CD4-positive, alpha-beta T cell treated with Interleukin-21 for 1 hour (primary cell): ENCODE measurements around the gene ECHS1.
A peak's percentile ranks its signal among the peaks of the same experiment; 100 is the strongest.
"Not testable (repeated sequence)": the region's sequence is repeated elsewhere in the genome, so short reads cannot be mapped to it uniquely, and the experiment has no call there.

ENCODE experiments used
- DNase-seq: peaks from one replicate; pipeline ENCODE4 v3.0.0-alpha.2; 2020

ECHS1 gene

GRCh38 chr10:133397938-133398337 is 24.8 kb upstream of the ECHS1 start:
- DNase-seq = no peak

- no peak for DNase-seq
Measured at GRCh38 chr10:133396035-133396624, 23.0 kb upstream of the ECHS1 start.

GRCh38 chr10:133394801-133395221 is 21.7 kb upstream of the ECHS1 start:
- DNase-seq = no peak

- peak; percentile 94 for DNase-seq
Measured at GRCh38 chr10:133394064-133394663, 21.0 kb upstream of the ECHS1 start, which contains the start of gene MTG1. TSS of gene MTG1 (plus strand) at chr10:133394157. CDS start at chr10:133394221, 64 bp downstream.

- no peak for DNase-seq
Measured at GRCh38 chr10:133393401-133394063, 20.4 kb upstream of the ECHS1 start.

GRCh38 chr10:133391761-133392518 is 18.8 kb upstream of the ECHS1 start:
- DNase-seq = peak; percentile 24

GRCh38 chr10:133391249-133391635 is 18.1 kb upstream of the ECHS1 start:
- no peak for DNase-seq

GRCh38 chr10:133390597-133391248 is 17.6 kb upstream of the ECHS1 start:
- DNase-seq = no peak

- peak; percentile 45 for DNase-seq
Measured at GRCh38 chr10:133388973-133389818, 16.0 kb upstream of the ECHS1 start.

- no peak for DNase-seq
Measured at GRCh38 chr10:133388236-133388972, 15.2 kb upstream of the ECHS1 start.

- not testable (repeated sequence) for DNase-seq
Measured at GRCh38 chr10:133386951-133387350, 13.8 kb upstream of the ECHS1 start.

- DNase-seq = no peak
Measured at GRCh38 chr10:133385214-133385613, 12.1 kb upstream of the ECHS1 start.

GRCh38 chr10:133384071-133384470 is 10.9 kb upstream of the ECHS1 start:
- DNase-seq = no peak

- DNase-seq = no peak
Measured at GRCh38 chr10:133383551-133383950, 10.4 kb upstream of the ECHS1 start.

GRCh38 chr10:133381036-133381435 is 7.9 kb upstream of the ECHS1 start:
- no peak for DNase-seq

- DNase-seq = no peak
Measured at GRCh38 chr10:133379801-133380666, 6.9 kb upstream of the ECHS1 start.

GRCh38 chr10:133379152-133379800 is 6.1 kb upstream of the ECHS1 start, which contains the start of gene PAOX:
TSS of gene PAOX (plus strand) at chr10:133379262. CDS start at chr10:133379317, 55 bp downstream.
- peak; percentile 73 for DNase-seq

- DNase-seq = peak; percentile 56
Measured at GRCh38 chr10:133378251-133379096, 5.3 kb upstream of the ECHS1 start.
